ENCODE results near the gene KDELR1.

DNA sequence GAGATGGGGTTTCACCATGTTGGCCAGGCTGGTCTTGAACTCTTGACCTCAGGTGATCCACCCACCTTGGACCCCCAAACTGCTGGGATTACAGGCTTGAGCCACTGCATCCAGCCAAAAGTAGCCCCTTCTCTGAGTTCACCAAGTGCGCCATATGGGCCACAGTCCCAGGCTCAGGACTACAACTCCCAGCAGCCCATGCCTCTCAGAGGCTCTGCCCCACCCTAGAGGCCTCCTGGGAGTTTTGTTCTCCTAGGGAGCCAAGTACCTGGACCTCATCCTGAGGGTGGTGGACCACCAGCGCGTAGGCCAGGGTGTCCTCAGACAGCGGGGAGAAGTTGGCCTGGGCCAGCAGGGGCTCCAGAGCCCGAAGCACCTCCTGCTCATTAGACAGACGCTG, 46.5 kb downstream of the KDELR1 start:
- no peak for TF ChIP-seq BHLHE40 (IDR thresholded peaks at IDR 0.05; ENCODE audit: low read length)
- TF ChIP-seq ETV5 (CRISPR knock-in tag; IDR thresholded peaks at IDR 0.05; ENCODE audit: borderline replicate concordance) = no peak
- no peak for TF ChIP-seq MYC (CRISPR knock-in tag; IDR thresholded peaks at IDR 0.05; ENCODE audit: borderline replicate concordance)
- no peak for TF ChIP-seq ZNF207 (IDR thresholded peaks at IDR 0.05; ENCODE audit: borderline replicate concordance)

All from HepG2 (cell line).